Duodenal mucosa (tissue), 2 donors: Measurements from ENCODE around the gene NAIF1.
A peak's percentile ranks its signal among the peaks of the same experiment; 100 is the strongest.

Source experiments
- H3K27ac ChIP-seq: one replicate; pipeline ENCODE4 v1.7.0; 2013; ENCODE audit warnings: low read depth, low read length
- H3K27me3 ChIP-seq, 2 donors: one replicate each; pipeline ENCODE4 v1.7.0; 2013; ENCODE audit warnings: low read length in 2 of 2, control low read depth in 1 of 2; ENCODE audit not compliant: insufficient read depth in 2 of 2, control insufficient read depth in 1 of 2
- H3K36me3 ChIP-seq, 2 donors: one replicate each; pipeline ENCODE4 v1.7.0; 2013; ENCODE audit warnings: low read length in 2 of 2, control low read depth in 1 of 2; ENCODE audit not compliant: insufficient read depth in 2 of 2, control insufficient read depth in 1 of 2
- H3K4me1 ChIP-seq, 2 donors: one replicate each; pipeline ENCODE4 v1.7.0; 2013; ENCODE audit warnings: low read length in 2 of 2, control low read depth in 1 of 2; ENCODE audit not compliant: insufficient read depth in 2 of 2, control insufficient read depth in 1 of 2
- H3K4me3 ChIP-seq, 2 donors: one replicate each; pipeline ENCODE4 v1.7.0; 2013; ENCODE audit warnings: low read length in 2 of 2, low read depth in 1 of 2
- H3K9ac ChIP-seq, 2 donors: one replicate each; pipeline ENCODE4 v1.7.0; 2013; ENCODE audit warnings: low read length in 2 of 2, low read depth in 1 of 2
- H3K9me3 ChIP-seq, 2 donors: one replicate each; pipeline ENCODE4 v1.7.0; 2013; ENCODE audit warnings: low read length in 2 of 2, control low read depth in 1 of 2; ENCODE audit not compliant: control insufficient read depth in 1 of 2

The NAIF1 gene

GRCh38 chr9:128101690-128102089 lies 34.6 kb upstream of the NAIF1 start:
- Histone ChIP-seq H3K9me3 (no peaks in the 10 kb centered on the region), H3K4me3 (no peak overlapping the region), H3K27ac (no peak overlapping the region), H3K4me1 (peaks cover 48 to 70% of the 10 kb centered on the region in 2 donors), H3K27me3 (no peaks in the 10 kb centered on the region), H3K36me3 (peaks cover 20 to 47% of the 10 kb centered on the region in 2 donors), H3K9ac (no peak overlapping the region)

DNA sequence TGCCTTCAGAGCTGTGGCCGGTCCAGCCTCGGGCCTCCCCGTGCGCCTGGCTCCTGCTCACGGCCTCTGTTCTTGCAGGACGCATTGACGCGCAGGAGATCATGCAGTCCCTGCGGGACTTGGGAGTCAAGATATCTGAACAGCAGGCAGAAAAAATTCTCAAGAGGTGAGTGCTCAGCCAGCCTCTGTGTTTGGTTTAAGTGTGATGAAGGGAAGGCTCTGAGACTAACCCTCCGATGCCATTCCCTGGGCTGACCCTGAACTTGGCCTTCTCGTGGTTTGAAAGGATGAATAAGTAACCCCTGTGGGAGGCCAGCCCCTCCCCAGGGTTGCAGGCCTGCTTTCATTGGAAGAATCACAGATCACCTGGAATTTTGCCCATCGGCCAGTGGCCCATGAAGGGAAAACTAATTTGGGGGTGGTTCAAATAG lies 34.1 kb upstream of the NAIF1 start:
- no peak overlapping the region for H3K4me3 ChIP-seq
- no peaks in the 10 kb centered on the region for H3K27me3 ChIP-seq
- H3K36me3 ChIP-seq: peaks cover 17 to 43% of the 10 kb centered on the region in 2 donors
- no peak overlapping the region for H3K27ac ChIP-seq
- H3K9ac ChIP-seq: peak overlapping the region in 1 of 2 donors; percentile 5
- no peaks in the 10 kb centered on the region for H3K9me3 ChIP-seq
- H3K4me1 ChIP-seq: peaks cover 48 to 70% of the 10 kb centered on the region in 2 donors

- Histone ChIP-seq H3K27ac (peak overlapping the region; percentile 94), H3K4me3 (peak overlapping the region in 1 of 2 donors; percentile 72), H3K27me3 (no peaks in the 10 kb centered on the region), H3K9ac (peak overlapping the region; percentile 4 to 87), H3K9me3 (no peaks in the 10 kb centered on the region), H3K4me1 (peaks cover 48 to 70% of the 10 kb centered on the region in 2 donors), H3K36me3 (peaks cover 10 to 36% of the 10 kb centered on the region in 2 donors)
Measured at GRCh38 chr9:128100581-128100980, 33.5 kb upstream of the NAIF1 start.

GRCh38 chr9:128099932-128100491 lies 32.9 kb upstream of the NAIF1 start:
- Histone ChIP-seq H3K9ac (peak overlapping the region; percentile 87 to 89), H3K27me3 (no peaks in the 10 kb centered on the region), H3K27ac (peak overlapping the region; percentile 94), H3K4me1 (peaks cover 51 to 70% of the 10 kb centered on the region in 2 donors), H3K9me3 (no peaks in the 10 kb centered on the region), H3K4me3 (peak overlapping the region; percentile 72 to 73), H3K36me3 (peaks cover 9 to 33% of the 10 kb centered on the region in 2 donors)

- Histone ChIP-seq H3K27ac (peak overlapping the region; percentile 94), H3K27me3 (no peaks in the 10 kb centered on the region), H3K9ac (peak overlapping the region; percentile 87 to 89), H3K4me3 (peak overlapping the region; percentile 72 to 73), H3K36me3 (peaks cover 9 to 32% of the 10 kb centered on the region in 2 donors), H3K9me3 (no peaks in the 10 kb centered on the region), H3K4me1 (peaks cover 57 to 69% of the 10 kb centered on the region in 2 donors)
Measured at GRCh38 chr9:128099231-128099931, 32.3 kb upstream of the NAIF1 start.

DNA sequence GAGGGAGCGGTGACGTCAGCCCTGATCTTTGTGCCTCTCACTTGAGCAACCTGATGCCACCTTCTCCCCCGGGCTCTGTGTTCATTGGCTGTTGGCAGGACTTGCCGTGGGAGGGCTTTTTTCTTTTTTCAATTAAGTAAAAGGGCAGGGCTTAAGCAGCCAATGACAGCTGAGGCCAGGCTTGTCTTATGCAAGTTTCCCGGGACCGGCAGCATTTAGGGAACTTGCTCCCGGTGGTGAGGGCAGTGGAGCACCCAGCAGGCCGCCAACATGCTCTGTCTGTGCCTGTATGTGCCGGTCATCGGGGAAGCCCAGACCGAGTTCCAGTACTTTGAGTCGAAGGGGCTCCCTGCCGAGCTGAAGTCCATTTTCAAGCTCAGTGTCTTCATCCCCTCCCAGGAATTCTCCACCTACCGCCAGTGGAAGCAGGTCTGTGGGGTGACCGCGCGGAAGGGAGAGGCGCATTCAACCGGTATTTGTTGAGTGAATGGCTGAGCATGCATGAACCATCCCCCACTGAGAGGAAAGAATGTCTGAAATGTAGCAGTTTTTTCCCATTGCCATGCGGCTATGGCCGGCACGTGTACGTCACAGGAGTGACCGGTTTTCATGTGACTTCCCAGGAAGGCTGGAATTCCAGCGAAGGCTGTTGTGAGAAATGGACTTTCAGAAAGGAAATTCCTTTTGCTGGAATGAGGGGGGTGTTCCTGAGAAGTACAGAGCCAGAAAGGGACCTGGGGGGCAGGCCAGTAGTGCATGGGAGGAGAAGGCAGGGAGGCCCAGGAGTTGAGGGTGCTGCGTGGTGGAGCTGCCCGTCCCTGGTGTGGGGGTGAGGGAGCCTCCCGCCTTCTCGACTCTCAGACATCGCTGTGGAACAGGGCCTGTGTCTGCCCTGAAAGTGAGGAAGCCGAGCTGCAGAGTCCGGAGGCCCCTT lies 31.4 kb upstream of the NAIF1 start:
- Histone ChIP-seq H3K36me3 (peaks cover 9 to 24% of the 10 kb centered on the region in 2 donors), H3K27me3 (no peaks in the 10 kb centered on the region), H3K9me3 (no peaks in the 10 kb centered on the region), H3K27ac (peak overlapping the region; percentile 94), H3K9ac (peak overlapping the region; percentile 87 to 89), H3K4me3 (peak overlapping the region; percentile 72 to 73), H3K4me1 (peaks cover 58 to 62% of the 10 kb centered on the region in 2 donors)

DNA sequence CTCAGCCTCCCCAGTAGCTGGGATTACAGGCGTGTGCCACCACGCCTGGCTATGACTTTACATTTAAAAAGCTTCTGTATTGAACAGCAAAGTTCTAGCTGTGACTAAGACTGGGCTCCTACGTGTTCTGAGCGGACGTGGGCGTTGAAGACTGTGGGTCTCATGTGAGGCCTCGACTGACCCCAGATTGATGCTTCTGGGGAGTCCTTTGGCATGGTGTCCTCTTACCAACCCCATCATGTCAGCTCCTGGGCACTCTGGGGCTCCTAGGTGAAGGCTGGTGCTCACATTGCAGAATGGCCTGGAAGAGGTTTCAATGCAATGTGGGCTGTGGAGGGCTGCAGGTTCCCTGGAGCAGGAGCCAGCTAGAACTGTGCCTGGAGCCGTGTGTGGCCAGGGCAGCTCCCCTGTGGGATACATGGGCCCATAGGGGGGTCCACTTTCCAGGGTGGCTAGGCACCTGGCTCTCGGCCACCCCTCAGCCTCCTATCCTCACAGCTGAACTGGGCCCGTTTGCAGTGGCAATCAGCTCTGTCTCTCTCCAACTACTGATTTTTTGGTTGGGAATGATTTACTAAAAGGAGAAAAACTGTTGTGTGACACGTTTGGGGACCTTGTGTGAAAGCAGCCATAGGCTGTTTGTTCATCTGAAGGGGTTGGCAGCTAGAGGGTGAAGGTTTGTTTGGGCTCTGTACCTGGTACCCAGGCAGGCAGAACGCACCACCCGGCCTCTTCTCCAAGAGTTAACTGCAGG lies 30.6 kb upstream of the NAIF1 start:
- no peaks in the 10 kb centered on the region for H3K27me3 ChIP-seq
- H3K9me3 ChIP-seq: no peaks in the 10 kb centered on the region
- peaks cover 7 to 16% of the 10 kb centered on the region in 2 donors for H3K36me3 ChIP-seq
- H3K4me3 ChIP-seq: no peak overlapping the region
- H3K4me1 ChIP-seq: peaks cover 58 to 59% of the 10 kb centered on the region in 2 donors
- H3K27ac ChIP-seq: peak overlapping the region; percentile 94
- peak overlapping the region; percentile 39 to 87 for H3K9ac ChIP-seq

GRCh38 chr9:128096616-128097536 lies 29.8 kb upstream of the NAIF1 start:
- H3K4me3 ChIP-seq: no peak overlapping the region
- H3K27ac ChIP-seq: no peak overlapping the region
- H3K9ac ChIP-seq: no peak overlapping the region
- H3K9me3 ChIP-seq: no peaks in the 10 kb centered on the region
- peaks cover 58 to 63% of the 10 kb centered on the region in 2 donors for H3K4me1 ChIP-seq
- peaks cover 0 to 7% of the 10 kb centered on the region in 2 donors for H3K36me3 ChIP-seq
- H3K27me3 ChIP-seq: no peaks in the 10 kb centered on the region
